HAP-1 (cell line): ENCODE results near the gene CCDC27.

Experiments used
- DNase-seq, 2 experiments: peaks; one replicate each; pipeline ENCODE4 v3.0.0-alpha.2; 2016 to 2020; ENCODE audit warnings: low spot score in 2 of 2
- H3K27me3 ChIP-seq: fragments of 250-450 bp; sonication (Bioruptor Pico); 2 replicates; pipeline ENCODE4 v1.5.1; 2020; ENCODE audit warnings: low read depth, mild to moderate bottlenecking, moderate library complexity
- H3K36me3 ChIP-seq: fragments of 250-450 bp; sonication (Bioruptor Pico); replicated peaks from 2 replicates; pipeline ENCODE4 v1.5.1; 2020; ENCODE audit warnings: mild to moderate bottlenecking
- H3K4me1 ChIP-seq: fragments of 250-450 bp; sonication (Bioruptor Pico); 2 replicates; pipeline ENCODE4 v1.5.1; 2020; ENCODE audit warnings: mild to moderate bottlenecking
- H3K4me3 ChIP-seq: fragments of 250-450 bp; sonication (Bioruptor Pico); 2 replicates; pipeline ENCODE4 v1.5.1; 2020; ENCODE audit warnings: mild to moderate bottlenecking, moderate library complexity
- H3K9me3 ChIP-seq: fragments of 250-450 bp; sonication (Bioruptor Pico); 2 replicates; pipeline ENCODE4 v1.5.1; 2020; ENCODE audit warnings: mild to moderate bottlenecking, moderate library complexity
- in situ Hi-C: fragments of 300-500 bp; cut with MboI; formaldehyde crosslinking; loops from 3 replicates; pipeline ENCODE4 v1.14.3; 2020; ENCODE audit warnings: low sequenced_read_pairs, inconsistent platforms, mixed read lengths

The CCDC27 gene

DNA sequence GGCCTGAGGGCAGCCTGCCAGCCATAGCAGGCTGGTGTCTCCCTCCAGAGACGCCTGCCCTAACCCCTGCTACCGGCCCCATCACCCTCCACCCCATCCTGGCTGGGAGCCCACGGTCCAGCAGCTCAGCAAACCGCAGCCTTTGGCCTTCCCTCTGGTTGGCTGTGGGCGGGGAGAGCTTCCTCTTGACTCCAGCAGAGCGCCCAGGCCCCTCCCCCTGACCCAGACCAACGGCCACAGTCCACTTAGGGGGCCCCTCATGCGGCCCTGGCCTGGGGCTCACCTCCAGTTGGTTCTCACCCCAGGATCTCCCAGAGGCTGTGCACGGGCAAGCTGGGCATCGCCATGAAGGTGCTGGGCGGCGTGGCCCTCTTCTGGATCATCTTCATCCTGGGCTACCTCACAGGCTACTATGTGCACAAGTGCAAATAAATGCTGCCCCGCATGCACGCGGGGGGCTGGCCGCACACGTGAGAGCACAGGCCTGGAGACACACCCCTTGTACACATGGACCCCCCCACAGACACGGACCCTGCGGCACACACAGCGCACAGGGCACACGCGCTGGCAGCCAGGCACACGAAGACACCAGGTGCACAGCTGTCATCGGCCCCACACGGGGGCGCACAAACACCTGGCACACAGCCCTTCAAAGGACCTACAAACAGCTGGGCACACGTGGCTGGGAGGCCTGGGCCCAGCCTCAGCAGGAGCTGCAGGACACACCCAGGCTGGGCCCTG, 23.4 kb downstream of the CCDC27 start:
- Histone ChIP-seq H3K27me3 (no peaks in the 10 kb centered on the region), H3K4me1 (peaks cover 5% of the 10 kb centered on the region), H3K9me3 (no peaks in the 10 kb centered on the region), H3K4me3 (no peak overlapping the region), H3K36me3 (peaks cover 19% of the 10 kb centered on the region)
- in situ Hi-C loops = no loop called here
- DNase-seq = peak; percentile 32 to 68

DNA sequence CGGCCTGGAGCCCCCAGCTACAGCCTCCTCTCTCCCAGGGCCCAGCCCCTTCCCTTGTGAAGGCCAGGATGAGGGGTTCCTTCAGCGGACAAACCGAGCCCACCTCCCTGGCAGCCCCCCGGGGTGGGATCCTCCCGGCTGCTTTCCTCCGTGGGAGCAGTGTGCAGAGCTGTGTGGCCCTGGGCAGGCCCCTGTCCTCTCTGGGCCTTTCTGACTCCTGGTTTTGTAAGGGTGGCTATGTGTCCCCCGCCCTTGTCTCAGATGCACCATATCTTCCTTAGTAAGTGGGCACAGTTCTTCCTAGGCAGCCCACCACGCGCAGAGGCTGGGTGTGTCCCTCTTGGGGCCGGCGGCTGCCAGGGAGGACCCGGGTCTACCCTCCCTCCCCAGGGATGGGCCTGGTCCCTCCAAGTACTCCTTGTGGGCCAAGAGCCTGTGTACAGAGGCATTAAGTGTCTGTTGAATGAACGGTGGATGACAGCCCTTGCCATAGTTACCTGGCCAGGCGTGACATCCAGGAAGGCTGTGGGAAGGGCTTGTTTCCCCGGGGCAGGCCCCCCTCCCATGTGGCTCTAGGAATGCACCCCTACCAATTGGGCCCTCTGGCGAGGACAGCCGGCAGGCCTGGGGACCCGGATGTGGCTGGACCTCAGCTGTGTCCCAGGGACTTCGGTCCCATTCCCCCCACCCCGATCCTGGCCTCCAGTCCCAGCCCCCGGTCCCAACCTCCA, 24.1 kb downstream of the CCDC27 start:
- Histone ChIP-seq H3K27me3 (no peaks in the 10 kb centered on the region), H3K4me1 (peaks cover 5% of the 10 kb centered on the region), H3K9me3 (no peaks in the 10 kb centered on the region), H3K4me3 (no peak overlapping the region), H3K36me3 (peaks cover 26% of the 10 kb centered on the region)
- in situ Hi-C loops = no loop called here
- DNase-seq = no peak

DNA sequence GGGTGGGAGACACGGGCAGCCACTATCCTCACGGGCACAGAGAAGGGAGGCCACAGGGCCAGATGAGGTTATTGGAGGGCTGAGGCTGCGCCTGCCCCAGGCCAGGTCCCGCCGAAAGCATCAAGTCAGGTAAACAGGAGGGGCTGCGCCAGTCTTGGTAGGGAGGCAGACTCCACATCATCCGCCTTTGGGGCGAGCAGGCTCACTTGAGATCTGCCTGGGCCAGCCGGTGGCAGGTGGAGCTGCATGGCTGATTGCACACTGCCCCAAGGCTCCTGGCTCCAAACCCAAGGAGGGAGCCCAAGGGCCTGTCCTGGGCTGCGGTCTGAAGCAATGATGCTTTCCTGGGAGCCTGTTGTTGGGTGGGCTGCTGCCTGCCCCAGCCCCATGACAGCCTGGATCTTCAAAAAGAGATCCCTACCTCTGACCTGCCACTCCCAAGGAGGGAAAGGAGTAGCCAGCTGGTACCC, 24.9 kb downstream of the CCDC27 start:
- DNase-seq = no peak
- in situ Hi-C loops = no loop called here
- Histone ChIP-seq H3K36me3 (peaks cover 32% of the 10 kb centered on the region), H3K4me1 (no peaks in the 10 kb centered on the region), H3K4me3 (no peak overlapping the region), H3K27me3 (no peaks in the 10 kb centered on the region), H3K9me3 (no peaks in the 10 kb centered on the region)

DNA sequence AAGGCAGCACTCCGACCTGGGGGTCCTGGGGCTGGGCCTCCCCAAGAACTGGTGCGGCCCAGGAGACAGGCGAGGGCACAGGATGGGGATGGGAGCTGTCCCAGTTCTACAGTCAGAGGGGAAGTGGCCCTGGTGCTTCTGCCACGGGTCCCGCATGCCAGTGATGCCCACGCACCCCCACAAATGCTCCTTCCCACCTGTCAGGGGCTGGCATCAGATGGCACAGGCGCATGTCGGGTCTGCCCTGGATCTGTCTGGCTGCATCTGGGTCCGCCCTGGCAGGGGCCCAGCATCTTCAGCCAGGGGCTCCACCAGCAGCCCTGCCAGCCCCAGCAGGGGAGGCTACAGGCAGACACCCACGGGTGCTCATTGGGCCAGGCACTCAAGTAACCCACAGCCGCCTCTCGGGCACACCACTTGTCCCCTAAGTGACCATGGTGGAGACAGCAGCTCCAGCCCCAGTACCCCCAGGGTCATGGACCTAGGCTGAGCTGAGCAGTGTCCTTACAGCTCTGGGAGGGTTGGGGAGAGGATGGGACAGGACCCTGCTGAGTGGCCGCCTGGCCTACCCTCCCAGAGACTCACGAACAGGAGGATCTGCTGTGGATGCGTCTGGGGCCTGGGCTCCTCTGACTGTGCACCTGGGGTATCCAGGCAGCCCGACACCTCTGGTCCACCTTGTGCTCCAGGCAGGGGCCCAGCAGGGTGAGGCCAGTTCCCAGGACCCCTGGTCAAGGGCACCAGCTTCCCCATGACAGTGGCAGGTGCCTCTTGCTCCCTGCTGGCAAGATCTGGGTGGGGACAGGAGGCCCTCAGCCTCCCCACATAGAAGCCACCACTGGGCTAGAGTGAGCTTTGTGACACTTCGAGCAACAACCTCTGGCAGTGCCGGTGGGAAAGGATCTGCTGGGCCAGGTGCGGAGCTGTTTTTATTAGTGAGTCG, 25.7 kb downstream of the CCDC27 start:
- H3K4me1 ChIP-seq = no peaks in the 10 kb centered on the region
- DNase-seq = no peak
- H3K4me3 ChIP-seq = no peak overlapping the region
- in situ Hi-C loops = no loop called here
- no peaks in the 10 kb centered on the region for H3K27me3 ChIP-seq
- H3K9me3 ChIP-seq = no peaks in the 10 kb centered on the region
- H3K36me3 ChIP-seq = peaks cover 38% of the 10 kb centered on the region

DNA sequence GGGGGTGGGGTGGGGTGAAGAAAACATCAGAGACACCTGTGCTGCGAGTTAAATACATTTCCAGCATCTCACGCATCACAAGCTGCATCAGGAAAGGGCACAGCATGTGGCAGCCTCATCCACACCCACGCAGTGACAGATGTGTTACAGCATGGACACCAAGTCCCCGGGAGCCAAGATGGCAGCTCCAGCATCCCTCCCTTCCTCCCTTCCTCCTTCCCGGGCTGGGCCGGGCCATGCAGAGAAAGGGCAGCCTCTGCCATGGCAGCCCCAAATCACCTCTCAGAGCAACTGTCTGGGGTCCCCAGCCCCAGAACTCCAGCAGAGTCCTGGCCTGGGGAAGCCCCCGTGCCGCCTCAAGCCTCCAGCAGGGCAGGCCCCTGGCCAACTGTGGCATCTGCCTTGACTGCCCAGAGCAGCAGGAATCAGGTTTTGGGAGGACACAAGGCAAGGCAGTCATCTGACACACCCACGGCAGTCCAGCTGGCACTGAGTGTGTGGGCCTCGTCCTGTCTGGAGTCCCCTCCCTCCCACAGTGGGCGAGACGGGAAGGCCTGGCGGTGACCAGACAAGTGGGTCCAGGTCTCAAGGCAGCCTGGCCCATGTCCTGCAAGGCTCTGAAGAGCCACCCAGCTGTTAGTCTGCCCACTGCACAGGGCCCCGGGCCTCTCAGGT, 26.5 kb downstream of the CCDC27 start:
- Histone ChIP-seq H3K27me3 (no peaks in the 10 kb centered on the region), H3K36me3 (peaks cover 41% of the 10 kb centered on the region), H3K9me3 (no peaks in the 10 kb centered on the region), H3K4me3 (no peak overlapping the region), H3K4me1 (no peaks in the 10 kb centered on the region)
- in situ Hi-C loops = no loop called here
- DNase-seq = no peak

DNA sequence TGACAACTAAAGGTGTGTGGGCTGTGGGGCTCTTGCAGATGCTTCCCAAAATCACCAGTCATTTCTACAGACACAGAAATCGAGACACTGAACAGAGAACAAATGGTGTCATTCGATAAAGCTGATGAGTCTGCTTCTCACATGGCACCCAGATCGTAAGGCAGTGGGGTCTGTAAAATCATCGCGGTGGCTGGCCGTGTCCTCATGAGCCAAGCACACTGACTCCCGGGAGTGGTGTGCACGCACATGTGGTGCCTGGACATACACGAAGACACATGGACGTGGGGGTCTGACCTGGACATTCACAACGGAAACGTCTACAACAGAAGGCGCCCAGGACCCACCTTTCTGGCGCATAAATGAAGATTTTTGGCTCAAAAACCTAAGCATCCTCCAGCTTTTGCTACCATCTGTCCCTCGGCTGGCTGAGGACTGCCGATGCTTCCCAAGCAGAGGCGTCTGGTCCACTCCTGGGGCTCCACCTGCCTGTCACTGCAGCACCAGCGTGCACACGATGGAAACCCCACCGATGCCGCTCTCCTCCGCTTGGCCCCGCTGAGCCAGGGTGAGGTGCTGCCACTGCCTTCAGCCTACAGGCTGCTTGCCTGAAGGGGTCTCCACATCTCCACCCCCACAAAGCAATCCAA, 27.1 kb downstream of the CCDC27 start:
- DNase-seq = no peak
- peaks cover 48% of the 10 kb centered on the region for H3K36me3 ChIP-seq
- in situ Hi-C loops = no loop called here
- H3K27me3 ChIP-seq = no peaks in the 10 kb centered on the region
- H3K9me3 ChIP-seq = no peaks in the 10 kb centered on the region
- no peaks in the 10 kb centered on the region for H3K4me1 ChIP-seq
- H3K4me3 ChIP-seq = no peak overlapping the region

DNA sequence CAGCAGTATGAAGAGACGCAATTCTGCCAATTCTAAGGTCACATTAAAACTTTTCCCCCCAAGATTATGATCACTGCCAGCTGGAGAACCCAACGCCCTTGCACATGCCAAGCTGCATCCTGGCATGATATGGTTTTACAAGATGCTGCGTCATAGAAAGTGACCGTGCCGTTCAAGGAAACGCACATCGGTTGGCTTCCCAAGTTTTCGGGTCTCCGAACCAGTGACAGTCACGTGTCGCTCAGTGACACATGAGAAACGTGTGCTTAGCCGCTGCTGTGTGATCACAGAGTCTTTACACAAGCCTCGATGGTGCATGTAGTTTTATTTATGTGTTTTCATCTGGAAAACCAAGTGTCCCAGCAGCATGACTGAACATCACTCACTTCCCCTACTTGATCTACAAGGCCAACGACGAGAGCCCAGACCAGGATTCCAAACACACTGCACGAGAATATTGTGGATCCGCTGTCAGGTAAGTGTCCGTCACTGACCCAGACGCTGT, 27.7 kb downstream of the CCDC27 start:
- in situ Hi-C loops = no loop called here
- no peaks in the 10 kb centered on the region for H3K27me3 ChIP-seq
- peaks cover 53% of the 10 kb centered on the region for H3K36me3 ChIP-seq
- H3K4me3 ChIP-seq = no peak overlapping the region
- H3K4me1 ChIP-seq = no peaks in the 10 kb centered on the region
- no peaks in the 10 kb centered on the region for H3K9me3 ChIP-seq
- no peak for DNase-seq

DNA sequence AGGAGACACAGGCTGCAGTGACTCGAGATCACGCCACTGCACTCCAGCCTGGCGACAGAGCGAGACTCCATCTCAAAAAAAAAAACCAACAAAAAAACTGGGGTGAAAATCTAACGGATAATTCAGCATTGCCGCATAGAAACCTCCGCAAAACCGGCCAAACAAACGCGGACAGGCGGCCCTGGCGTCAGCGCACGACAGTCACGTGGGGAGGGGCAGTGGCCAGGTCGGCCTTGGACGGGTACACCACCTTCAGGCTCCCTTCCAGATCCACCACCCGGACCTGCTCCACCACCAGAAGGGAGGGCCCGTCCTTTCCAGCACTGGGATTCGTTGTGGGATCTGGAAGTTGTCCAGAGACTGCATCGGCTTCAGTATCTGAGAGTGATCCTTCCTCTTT, 28.7 kb downstream of the CCDC27 start:
- no peak for DNase-seq
- no peak overlapping the region for H3K4me3 ChIP-seq
- in situ Hi-C loops = no loop called here
- no peaks in the 10 kb centered on the region for H3K9me3 ChIP-seq
- H3K27me3 ChIP-seq = no peaks in the 10 kb centered on the region
- H3K4me1 ChIP-seq = no peaks in the 10 kb centered on the region
- H3K36me3 ChIP-seq = peaks cover 61% of the 10 kb centered on the region

DNA sequence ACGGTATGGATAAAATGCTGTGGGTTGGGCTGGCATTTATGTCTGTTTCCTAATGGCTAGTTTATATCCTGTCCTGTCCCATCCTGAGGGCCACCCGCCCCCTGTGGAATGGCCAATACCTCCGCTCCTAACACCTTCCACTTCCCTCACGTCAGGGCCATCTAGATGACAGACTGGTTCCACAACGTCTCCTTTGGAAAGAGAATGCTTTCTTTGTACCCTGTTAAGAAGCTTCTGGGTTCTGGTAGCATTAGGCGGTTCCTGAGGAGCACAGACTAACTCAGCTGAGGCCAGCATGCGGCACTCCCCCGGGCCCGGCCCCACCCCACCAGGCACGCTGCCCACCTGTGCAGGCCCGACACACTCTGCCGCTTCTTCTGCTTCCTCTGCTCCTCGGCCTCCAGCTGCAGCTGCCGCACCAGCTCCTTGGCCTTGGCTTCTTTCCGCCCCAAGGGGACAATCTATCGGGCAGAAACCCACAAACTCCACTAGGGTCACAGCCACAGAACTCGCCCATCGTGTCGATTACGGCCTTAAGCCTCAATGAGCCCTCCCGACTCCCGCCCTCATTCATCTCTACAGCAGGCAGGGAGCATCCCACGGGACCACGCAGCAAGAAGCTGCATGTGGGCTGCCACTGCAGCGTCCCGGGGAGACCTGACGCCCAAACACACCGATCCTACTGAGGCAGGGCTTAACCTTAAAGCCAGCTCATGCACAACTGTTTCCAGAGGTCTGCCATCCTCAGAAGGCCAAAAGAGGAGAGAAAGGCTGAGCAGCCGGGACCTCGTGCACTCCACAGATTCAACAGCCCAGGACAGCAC, 31.6 kb downstream of the CCDC27 start:
- in situ Hi-C loops = no loop called here
- Histone ChIP-seq H3K4me3 (no peak overlapping the region), H3K4me1 (no peaks in the 10 kb centered on the region), H3K9me3 (no peaks in the 10 kb centered on the region), H3K36me3 (peaks cover 69% of the 10 kb centered on the region), H3K27me3 (no peaks in the 10 kb centered on the region)
- no peak for DNase-seq

DNA sequence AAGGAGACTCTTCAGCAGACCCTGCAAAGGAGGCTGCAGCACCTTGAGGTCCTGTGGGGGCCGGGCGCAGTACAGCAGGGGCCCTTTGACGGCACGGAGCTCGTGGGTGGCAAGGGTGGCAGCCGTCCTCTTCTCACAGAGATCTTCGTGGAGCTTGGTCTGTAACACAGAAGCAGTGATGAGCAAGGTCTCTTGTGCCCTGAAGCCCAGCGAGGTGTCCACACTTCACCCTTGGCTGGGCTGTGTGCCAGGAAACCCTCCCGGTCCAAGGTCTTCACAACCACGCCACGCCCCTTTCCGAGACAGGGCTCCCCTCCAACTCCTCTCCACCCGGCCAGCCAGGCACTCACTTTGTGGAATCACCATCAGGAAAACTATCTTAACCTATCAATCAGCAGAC, 32.8 kb downstream of the CCDC27 start:
- H3K27me3 ChIP-seq = no peaks in the 10 kb centered on the region
- H3K9me3 ChIP-seq = no peaks in the 10 kb centered on the region
- DNase-seq = no peak
- peaks cover 57% of the 10 kb centered on the region for H3K36me3 ChIP-seq
- H3K4me1 ChIP-seq = no peaks in the 10 kb centered on the region
- H3K4me3 ChIP-seq = no peak overlapping the region
- in situ Hi-C loops = no loop called here

DNA sequence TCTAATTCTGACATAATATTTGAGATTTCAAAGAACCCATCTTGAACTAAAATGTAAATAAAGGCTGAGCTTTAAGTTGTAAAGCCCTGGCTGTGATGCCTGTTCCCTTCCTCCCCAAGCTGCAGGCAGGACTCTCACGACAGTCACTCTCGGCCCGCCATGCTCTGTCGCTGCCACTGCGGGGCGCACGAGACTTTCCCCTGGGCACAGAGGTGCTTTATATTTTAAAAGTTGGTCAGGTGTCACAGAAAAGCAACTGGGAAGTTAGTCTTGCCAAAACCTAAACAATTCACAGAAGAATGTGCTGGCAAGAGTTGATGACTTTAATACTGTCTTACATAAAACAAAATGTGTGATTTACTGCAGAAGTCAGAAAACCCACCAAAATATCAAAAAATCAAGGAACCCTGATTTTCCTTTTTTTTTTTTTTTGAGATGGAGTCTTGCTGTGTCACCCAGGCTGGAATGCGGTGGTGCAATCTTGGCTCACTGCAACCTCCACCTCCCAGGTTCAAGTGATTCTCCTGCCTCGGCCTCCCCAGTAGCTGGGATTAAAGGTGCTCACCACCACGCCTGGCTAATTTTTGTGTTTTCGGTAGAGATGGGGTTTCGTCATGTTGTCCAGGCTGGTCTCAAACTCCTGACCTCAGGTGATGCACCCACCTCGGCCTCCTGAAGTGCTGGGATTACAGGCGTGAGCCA, 33.4 kb downstream of the CCDC27 start:
- Histone ChIP-seq H3K4me1 (no peaks in the 10 kb centered on the region), H3K27me3 (no peaks in the 10 kb centered on the region), H3K36me3 (peaks cover 51% of the 10 kb centered on the region), H3K9me3 (no peaks in the 10 kb centered on the region), H3K4me3 (no peak overlapping the region)
- in situ Hi-C loops = no loop called here
- DNase-seq = peak in 1 of 2 experiments; percentile 46
